ENCODE measurements around the gene SLC4A1AP.

- TF ChIP-seq CTCF (IDR thresholded peaks at IDR 0.05; ENCODE audit: insufficient read depth, low read length, poor library complexity, severe bottlenecking) (no peak), EZH2phosphoT487 (conservative IDR thresholded peaks at IDR 0.05; ENCODE audit: low read length) (no peak)
These were observed 60.5 kb downstream of the SLC4A1AP start for GRCh38 chr2:27724191-27724590.
